ENCODE data around the gene PPP1R11.

The PPP1R11 gene

DNA sequence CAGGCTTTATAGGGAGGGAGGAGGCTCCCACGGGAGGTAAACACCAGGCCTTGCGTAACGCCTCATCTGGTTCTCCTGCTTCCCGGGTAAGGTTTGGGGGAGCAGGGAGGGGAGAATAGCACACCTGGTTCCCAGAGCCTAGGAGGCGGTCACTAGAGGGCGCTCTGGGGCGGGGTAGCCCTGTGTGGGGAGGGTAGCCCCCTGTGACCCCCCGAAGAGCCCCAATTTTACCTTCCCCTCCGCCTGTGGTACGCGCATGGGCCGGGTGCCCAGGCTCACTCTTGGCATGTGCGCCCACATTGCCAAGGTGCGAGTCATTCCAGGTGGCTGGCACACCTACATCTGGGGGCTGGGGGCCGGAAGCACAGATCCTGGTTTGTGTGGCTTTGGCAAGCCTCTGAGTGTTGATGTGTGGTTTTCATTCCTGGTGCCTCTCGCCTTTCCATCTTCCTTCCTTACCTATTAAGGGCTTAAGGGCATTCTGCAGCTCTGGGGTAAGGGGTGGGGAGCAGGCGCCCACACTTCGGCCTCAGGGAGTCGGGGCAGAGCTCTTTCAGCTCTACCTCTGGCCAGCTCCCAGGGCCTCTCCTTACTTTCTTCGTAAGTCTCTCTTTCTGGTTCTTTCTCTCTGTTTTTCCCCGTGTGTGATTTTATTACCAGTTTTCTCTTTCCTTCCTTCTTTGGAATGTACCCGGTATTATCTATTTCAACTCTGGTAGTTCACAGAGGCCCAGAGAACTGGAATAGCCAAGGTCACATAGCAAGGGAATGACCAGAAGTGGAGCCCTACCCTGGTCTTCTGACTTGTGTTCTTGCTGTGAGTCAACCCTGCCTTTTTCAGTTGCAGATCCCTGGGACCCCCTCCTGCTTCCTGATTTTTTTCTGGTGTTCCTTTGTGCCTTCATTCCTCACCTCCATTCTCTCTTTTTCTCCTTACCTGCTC lies 9.1 kb downstream of the PPP1R11 start:
- no peak overlapping the region for H3K4me3 ChIP-seq (ENCODE audit: low read depth in 1 of 2, low read length in 2 of 2)
- peaks cover 47 to 59% of the 10 kb centered on the region in 2 donors for H3K27me3 ChIP-seq (ENCODE audit: control insufficient read depth in 1 of 2, insufficient read depth in 2 of 2, low read length in 2 of 2)

DNA sequence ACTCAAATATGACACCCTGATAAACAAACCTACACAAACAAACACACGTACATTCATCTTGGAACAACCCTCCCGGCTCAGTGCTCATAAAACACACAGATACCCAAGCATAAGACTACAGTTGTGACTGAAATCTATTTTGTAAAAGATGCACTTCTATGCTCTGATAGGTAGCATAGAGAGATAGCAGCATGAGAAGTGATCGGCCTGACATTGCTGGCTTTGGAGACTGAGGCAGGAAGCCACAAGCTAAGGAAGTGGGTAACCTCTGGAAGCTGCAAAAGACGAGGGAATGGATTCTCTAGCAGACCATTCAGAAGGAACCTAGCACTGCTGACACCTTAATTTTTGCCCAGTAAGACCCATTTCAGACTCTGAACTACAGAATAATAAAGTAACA lies 10.2 kb downstream of the PPP1R11 start:
- Histone ChIP-seq H3K9me3 (ENCODE audit: low read length) (no peaks in the 10 kb centered on the region), H3K27ac (ENCODE audit: low read depth, low read length) (no peak overlapping the region), H3K27me3 (ENCODE audit: control insufficient read depth in 1 of 2, insufficient read depth in 2 of 2, low read length in 2 of 2) (peaks cover 36 to 48% of the 10 kb centered on the region in 2 donors), H3K4me1 (ENCODE audit: insufficient read depth, low read length) (peaks cover 9% of the 10 kb centered on the region), H3K9ac (ENCODE audit: low read length) (no peak overlapping the region), H3K4me3 (ENCODE audit: low read depth in 1 of 2, low read length in 2 of 2) (no peak overlapping the region), H3K36me3 (ENCODE audit: insufficient read depth, low read length) (no peaks in the 10 kb centered on the region)

More for the DNA sequence above, 9.1 kb downstream of the PPP1R11 start:
- Histone ChIP-seq H3K36me3 (ENCODE audit: insufficient read depth, low read length) (no peaks in the 10 kb centered on the region), H3K4me1 (ENCODE audit: insufficient read depth, low read length) (peaks cover 9% of the 10 kb centered on the region), H3K27ac (ENCODE audit: low read depth, low read length) (no peak overlapping the region), H3K9me3 (ENCODE audit: low read length) (no peaks in the 10 kb centered on the region), H3K9ac (ENCODE audit: low read length) (no peak overlapping the region)

DNA sequence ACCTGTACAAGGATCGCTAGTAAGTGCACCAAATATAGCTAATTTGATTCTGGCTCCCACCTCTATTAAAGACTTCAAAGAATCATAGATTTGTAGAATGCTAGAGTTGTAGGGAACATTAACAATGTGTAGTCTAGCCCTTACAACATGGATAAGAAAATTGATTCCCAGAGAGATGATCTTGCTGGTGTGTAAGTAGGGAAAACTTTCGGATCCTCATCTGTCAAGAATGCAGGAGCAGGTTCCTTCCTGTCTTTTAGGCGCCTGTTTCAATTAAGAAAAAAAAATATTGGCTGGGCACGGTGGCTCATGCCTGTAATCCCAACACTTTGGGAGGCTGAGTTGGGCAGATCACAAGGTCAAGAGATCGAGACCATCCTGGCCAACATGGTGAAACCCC lies 20.9 kb downstream of the PPP1R11 start:
- Histone ChIP-seq H3K4me1 (ENCODE audit: insufficient read depth, low read length) (no peaks in the 10 kb centered on the region), H3K9me3 (ENCODE audit: low read length) (no peaks in the 10 kb centered on the region), H3K4me3 (ENCODE audit: low read depth in 1 of 2, low read length in 2 of 2) (no peak overlapping the region), H3K27ac (ENCODE audit: low read depth, low read length) (no peak overlapping the region), H3K9ac (ENCODE audit: low read length) (no peak overlapping the region), H3K36me3 (ENCODE audit: insufficient read depth, low read length) (no peaks in the 10 kb centered on the region), H3K27me3 (ENCODE audit: control insufficient read depth in 1 of 2, insufficient read depth in 2 of 2, low read length in 2 of 2) (peaks cover 14 to 19% of the 10 kb centered on the region in 2 donors)

- Histone ChIP-seq H3K9ac (ENCODE audit: low read length) (no peak overlapping the region), H3K27me3 (ENCODE audit: control insufficient read depth in 1 of 2, insufficient read depth in 2 of 2, low read length in 2 of 2) (peaks cover 19 to 29% of the 10 kb centered on the region in 2 donors), H3K36me3 (ENCODE audit: insufficient read depth, low read length) (no peaks in the 10 kb centered on the region), H3K27ac (ENCODE audit: low read depth, low read length) (no peak overlapping the region), H3K4me1 (ENCODE audit: insufficient read depth, low read length) (no peaks in the 10 kb centered on the region), H3K4me3 (ENCODE audit: low read depth in 1 of 2, low read length in 2 of 2) (no peak overlapping the region), H3K9me3 (ENCODE audit: low read length) (no peaks in the 10 kb centered on the region)
Measured at GRCh38 chr6:30091577-30092381, 24.8 kb downstream of the PPP1R11 start.

DNA sequence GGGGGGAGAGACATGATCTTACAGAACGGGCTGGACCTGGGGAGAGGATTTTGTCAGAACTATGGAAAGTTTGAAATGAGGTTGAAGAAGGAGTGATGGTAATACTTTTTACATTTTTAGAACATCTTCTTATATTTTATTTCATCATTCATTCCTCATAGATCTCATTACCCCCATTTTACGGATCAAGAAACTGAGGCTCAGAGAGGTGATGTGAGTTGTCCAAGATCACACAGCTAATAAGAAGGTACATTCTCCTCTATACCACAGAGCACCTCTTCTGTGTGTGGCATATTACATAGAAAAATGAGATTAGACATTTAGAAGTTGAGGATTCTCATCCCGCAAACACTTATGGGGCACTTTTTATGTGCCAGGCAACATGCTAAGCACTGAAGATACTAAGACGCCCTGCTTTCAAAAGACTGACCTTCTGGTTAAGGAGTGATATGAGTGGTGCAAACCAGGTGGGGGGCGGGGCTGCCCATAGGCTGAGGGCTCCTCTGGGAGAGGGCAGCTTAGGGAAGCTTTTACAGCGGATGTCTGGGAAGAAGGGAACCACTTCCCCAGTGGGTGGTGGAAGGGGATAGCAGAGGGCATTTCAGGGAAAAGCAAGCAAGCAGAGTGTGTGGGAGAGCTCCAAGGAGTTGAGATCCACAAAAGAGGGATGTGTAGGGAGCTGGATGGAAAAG lies 26.0 kb downstream of the PPP1R11 start:
- H3K4me3 ChIP-seq (ENCODE audit: low read depth in 1 of 2, low read length in 2 of 2), result no peak overlapping the region
- no peak overlapping the region for H3K9ac ChIP-seq (ENCODE audit: low read length)
- H3K4me1 ChIP-seq (ENCODE audit: insufficient read depth, low read length), result no peaks in the 10 kb centered on the region
- no peaks in the 10 kb centered on the region for H3K36me3 ChIP-seq (ENCODE audit: insufficient read depth, low read length)
- H3K9me3 ChIP-seq (ENCODE audit: low read length), result no peaks in the 10 kb centered on the region
- peaks cover 29 to 32% of the 10 kb centered on the region in 2 donors for H3K27me3 ChIP-seq (ENCODE audit: control insufficient read depth in 1 of 2, insufficient read depth in 2 of 2, low read length in 2 of 2)
- no peak overlapping the region for H3K27ac ChIP-seq (ENCODE audit: low read depth, low read length)

- Histone ChIP-seq H3K36me3 (ENCODE audit: insufficient read depth, low read length) (no peaks in the 10 kb centered on the region), H3K4me3 (ENCODE audit: low read depth in 1 of 2, low read length in 2 of 2) (no peak overlapping the region), H3K4me1 (ENCODE audit: insufficient read depth, low read length) (no peaks in the 10 kb centered on the region), H3K9ac (ENCODE audit: low read length) (no peak overlapping the region), H3K27me3 (ENCODE audit: control insufficient read depth in 1 of 2, insufficient read depth in 2 of 2, low read length in 2 of 2) (peaks cover 36 to 44% of the 10 kb centered on the region in 2 donors), H3K27ac (ENCODE audit: low read depth, low read length) (no peak overlapping the region), H3K9me3 (ENCODE audit: low read length) (no peaks in the 10 kb centered on the region)
Measured at GRCh38 chr6:30093951-30094661, 27.1 kb downstream of the PPP1R11 start.

- peaks cover 42 to 63% of the 10 kb centered on the region in 2 donors for H3K27me3 ChIP-seq (ENCODE audit: control insufficient read depth in 1 of 2, insufficient read depth in 2 of 2, low read length in 2 of 2)
- H3K9ac ChIP-seq (ENCODE audit: low read length), result no peak overlapping the region
- no peaks in the 10 kb centered on the region for H3K36me3 ChIP-seq (ENCODE audit: insufficient read depth, low read length)
- H3K4me1 ChIP-seq (ENCODE audit: insufficient read depth, low read length), result peaks cover 18% of the 10 kb centered on the region
- peaks cover 6% of the 10 kb centered on the region for H3K9me3 ChIP-seq (ENCODE audit: low read length)
- H3K27ac ChIP-seq (ENCODE audit: low read depth, low read length), result no peak overlapping the region
- H3K4me3 ChIP-seq (ENCODE audit: low read depth in 1 of 2, low read length in 2 of 2), result no peak overlapping the region
Measured at GRCh38 chr6:30096829-30097228, 29.8 kb downstream of the PPP1R11 start.

DNA sequence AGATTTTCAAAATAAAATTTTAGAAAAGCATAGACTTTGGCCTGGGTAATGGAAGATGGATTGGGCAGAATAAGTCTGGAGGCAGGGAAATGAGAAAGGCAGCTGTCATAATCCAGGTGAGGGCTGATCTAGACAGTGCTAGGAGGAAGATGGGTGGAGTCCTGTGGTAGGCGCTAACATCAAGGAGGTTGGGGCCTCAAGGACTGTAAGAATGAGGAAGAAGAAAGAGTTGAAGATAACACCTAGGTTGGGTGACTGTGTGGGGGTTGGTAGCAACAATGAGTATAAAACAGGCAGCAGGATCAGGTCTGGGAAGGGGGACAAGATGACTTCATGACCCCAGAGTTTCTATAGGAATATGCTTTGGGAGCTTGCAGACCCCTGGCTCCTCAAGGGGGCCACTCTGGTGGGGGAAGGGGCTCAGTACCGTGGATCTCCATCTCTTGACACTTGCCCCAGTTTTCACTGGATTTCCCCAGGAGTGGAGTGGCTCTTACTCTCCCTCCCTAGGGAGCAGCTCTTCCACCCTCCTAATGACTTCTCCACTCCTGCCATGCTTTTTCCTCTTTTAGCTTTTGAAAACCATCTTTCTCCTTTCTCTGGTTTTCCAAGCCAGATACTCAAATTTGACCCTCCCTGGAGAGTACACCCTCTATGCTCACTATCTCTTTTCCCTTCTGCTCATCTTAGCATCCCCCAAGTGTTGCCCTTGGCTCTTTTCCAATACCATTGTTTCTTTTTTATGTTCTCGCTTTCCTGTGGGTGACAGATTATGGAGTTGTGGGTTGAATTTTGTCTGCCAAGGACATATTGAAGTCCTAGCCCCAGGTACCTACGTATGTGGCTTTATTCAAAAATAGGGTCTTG lies 31.1 kb downstream of the PPP1R11 start:
- no peak overlapping the region for H3K4me3 ChIP-seq (ENCODE audit: low read depth in 1 of 2, low read length in 2 of 2)
- H3K4me1 ChIP-seq (ENCODE audit: insufficient read depth, low read length), result peaks cover 27% of the 10 kb centered on the region
- H3K36me3 ChIP-seq (ENCODE audit: insufficient read depth, low read length), result no peaks in the 10 kb centered on the region
- no peak overlapping the region for H3K9ac ChIP-seq (ENCODE audit: low read length)
- H3K9me3 ChIP-seq (ENCODE audit: low read length), result peaks cover 6% of the 10 kb centered on the region
- H3K27ac ChIP-seq (ENCODE audit: low read depth, low read length), result no peak overlapping the region
- peaks cover 38 to 52% of the 10 kb centered on the region in 2 donors for H3K27me3 ChIP-seq (ENCODE audit: control insufficient read depth in 1 of 2, insufficient read depth in 2 of 2, low read length in 2 of 2)

- Histone ChIP-seq H3K27ac (ENCODE audit: low read depth, low read length) (no peak overlapping the region), H3K4me3 (ENCODE audit: low read depth in 1 of 2, low read length in 2 of 2) (no peak overlapping the region), H3K9me3 (ENCODE audit: low read length) (peaks cover 6% of the 10 kb centered on the region), H3K4me1 (ENCODE audit: insufficient read depth, low read length) (peaks cover 27% of the 10 kb centered on the region), H3K36me3 (ENCODE audit: insufficient read depth, low read length) (no peaks in the 10 kb centered on the region), H3K27me3 (ENCODE audit: control insufficient read depth in 1 of 2, insufficient read depth in 2 of 2, low read length in 2 of 2) (peaks cover 38 to 45% of the 10 kb centered on the region in 2 donors), H3K9ac (ENCODE audit: low read length) (no peak overlapping the region)
Measured at GRCh38 chr6:30100154-30100553, 33.2 kb downstream of the PPP1R11 start.
